HCT116 (cell line): ENCODE measurements around the gene ALOX5AP. TPM values are rescaled to one million over a fixed set of nuclear protein-coding genes. Genes with fewer than 3 reads are reported as not detected.

Experiments used
- ATAC-seq: fragments of 200-7000 bp; cut with Tn5 transposase; 2 replicates; pipeline ENCODE4 v1.9.1; 2020; ENCODE audit warnings: mild to moderate bottlenecking, moderate library complexity
- BruUV-seq: library from RNA; stranded (reverse); fragments of 400-500 nt; replicated peaks from 2 replicates; lab custom pipeline; 2021; lab: Mats Ljungman, UMichigan
- CTCF ChIA-PET: fragments of 300-600 bp; sonication (Branson Sonifier 250); formaldehyde crosslinking; loops from one replicate; lab custom pipeline; 2021; ENCODE audit warnings: antibody characterized with exemption; lab: Charles Lee
- POLR2A ChIA-PET: fragments of 300-600, 350-600 bp; sonication (Branson Sonifier 250); formaldehyde crosslinking; loops from one replicate; lab custom pipeline; 2021; ENCODE audit warnings: antibody characterized with exemption; lab: Charles Lee
- RAD21 ChIA-PET, 2 experiments: fragments of 300-600 bp; sonication (Branson Sonifier 250); formaldehyde crosslinking; loops; one replicate each; lab custom pipeline; 2023; ENCODE audit warnings: low total read pairs in 2 of 2; ENCODE audit not compliant: uncharacterized antibody in 2 of 2, unreplicated experiment in 2 of 2, low non-redundant PET in 1 of 2; lab: Charles Lee
- DNase-seq: peaks from one replicate; pipeline ENCODE4 v3.0.0-alpha.2; 2010; ENCODE audit warnings: low read depth, low spot score
- H2AFZ ChIP-seq: fragments of 200-600 bp; shearing (Covaris generic), sonication (generic); 2 replicates; pipeline ENCODE4 v1.6.1; 2017; ENCODE audit warnings: low read depth, mixed run types, mixed read lengths, antibody characterized with exemption, low read length; ENCODE audit not compliant: poor library complexity, severe bottlenecking
- H3K27ac ChIP-seq: 2 replicates; pipeline ENCODE4 v1.5.1; 2012; ENCODE audit warnings: low read depth, low read length
- H3K27me3 ChIP-seq: fragments of 200-600 bp; sonication (generic); 2 replicates; pipeline ENCODE4 v1.6.1; 2016; ENCODE audit warnings: mixed run types, low read length, mixed read lengths; ENCODE audit not compliant: insufficient read depth
- H3K36me3 ChIP-seq, 2 experiments: fragments of 200-500 bp in 1 of 2; fragments of 200-600 bp in 1 of 2; sonication (Bioruptor generic) in 1 of 2; sonication (generic) in 1 of 2; 2 replicates each; pipeline versions ENCODE4 v1.5.1 to v1.6.1; 2014 to 2016; ENCODE audit warnings: low read length in 2 of 2, inconsistent platforms in 1 of 2, mixed read lengths in 1 of 2, mixed run types in 1 of 2; ENCODE audit not compliant: insufficient read depth in 2 of 2, control insufficient read depth in 1 of 2
- H3K4me1 ChIP-seq, 2 experiments: fragments of 200-600 bp in 1 of 2; sonication (generic) in 1 of 2; 2 replicates each; pipeline versions ENCODE4 v1.5.1 to v1.6.1; 2012 to 2017; ENCODE audit warnings: low read length in 2 of 2, inconsistent platforms in 1 of 2, mild to moderate bottlenecking in 1 of 2, mixed read lengths in 1 of 2, mixed run types in 1 of 2, moderate library complexity in 1 of 2; ENCODE audit not compliant: insufficient read depth in 2 of 2, control insufficient read depth in 1 of 2
- H3K4me2 ChIP-seq: fragments of 200-600 bp; sonication (generic); 2 replicates; pipeline ENCODE4 v1.6.1; 2017; ENCODE audit warnings: mixed run types, low read length, mixed read lengths
- H3K4me3 ChIP-seq, 2 experiments: fragments of 200-600 bp in 1 of 2; sonication (generic) in 1 of 2; replicated peaks in 1 of 2; 2 replicates each; pipeline ENCODE4 v1.5.1; 2011 to 2016; ENCODE audit warnings: low read length in 2 of 2, control low read depth in 1 of 2, low read depth in 1 of 2, mild to moderate bottlenecking in 1 of 2, mixed read lengths in 1 of 2, mixed run types in 1 of 2
- H3K79me2 ChIP-seq: fragments of 200-600 bp; sonication (generic); 2 replicates; pipeline ENCODE4 v1.6.1; 2017; ENCODE audit warnings: mild to moderate bottlenecking, mixed run types, low read length, moderate library complexity, mixed read lengths; ENCODE audit not compliant: insufficient read depth
- H3K9ac ChIP-seq: fragments of 200-600 bp; sonication (generic); 2 replicates; pipeline ENCODE4 v1.6.1; 2016; ENCODE audit warnings: low read length, mixed read lengths
- H3K9me2 ChIP-seq: fragments of 200-600 bp; sonication (generic), shearing (Covaris generic); 2 replicates; pipeline ENCODE4 v1.6.1; 2017; ENCODE audit warnings: mixed run types, mild to moderate bottlenecking, moderate library complexity; ENCODE audit not compliant: insufficient read depth
- H3K9me3 ChIP-seq, 2 experiments: fragments of 200-500 bp in 1 of 2; fragments of 200-600 bp in 1 of 2; sonication (Bioruptor generic) in 1 of 2; sonication (generic) in 1 of 2; 2 replicates each; pipeline ENCODE4 v1.6.1; 2014 to 2017; ENCODE audit warnings: low read length in 2 of 2, mixed read lengths in 2 of 2, inconsistent platforms in 1 of 2, low read depth in 1 of 2, mild to moderate bottlenecking in 1 of 2, mixed run types in 1 of 2, moderate library complexity in 1 of 2; ENCODE audit not compliant: control insufficient read depth in 1 of 2, insufficient read depth in 1 of 2
- H4K20me1 ChIP-seq: fragments of 200-600 bp; sonication (generic), shearing (Covaris generic); 2 replicates; pipeline ENCODE4 v1.6.1; 2017; ENCODE audit warnings: mixed run types, mild to moderate bottlenecking, moderate library complexity; ENCODE audit not compliant: insufficient read depth
- ATF3 ChIP-seq: IDR thresholded peaks from 2 replicates; pipeline ENCODE4 v1.6.1; 2012
- CBX3 ChIP-seq: IDR thresholded peaks from 2 replicates; pipeline ENCODE4 v1.6.1; 2012; ENCODE audit warnings: low read depth
- CEBPB ChIP-seq: IDR thresholded peaks from 2 replicates; pipeline ENCODE4 v1.6.1; 2012; ENCODE audit warnings: low read depth
- CTCF ChIP-seq, 3 experiments: fragments of 200-600 bp in 1 of 3; sonication (generic) in 1 of 3; IDR thresholded peaks in 2 of 3; conservative IDR thresholded peaks in 1 of 3; 2 replicates each; pipeline ENCODE4 v1.5.1; 2012 to 2017; ENCODE audit warnings: low read depth in 2 of 3, low read length in 2 of 3, antibody characterized with exemption in 1 of 3, borderline replicate concordance in 1 of 3, control low read depth in 1 of 3, mild to moderate bottlenecking in 1 of 3, mixed read lengths in 1 of 3, mixed run types in 1 of 3, moderate library complexity in 1 of 3; ENCODE audit not compliant: insufficient read depth in 1 of 3
- EZH2 ChIP-seq: fragments of 200-600 bp; sonication (generic); IDR thresholded peaks from 2 replicates; pipeline ENCODE4 v1.6.1; 2017; ENCODE audit warnings: antibody characterized with exemption, mixed run types
- EZH2phosphoT487 ChIP-seq: fragments of 200-600 bp; IDR thresholded peaks from 2 replicates; pipeline ENCODE4 v1.6.1; 2018; ENCODE audit warnings: antibody characterized with exemption, borderline replicate concordance
- FOSL1 ChIP-seq: IDR thresholded peaks from 2 replicates; pipeline ENCODE4 v1.6.1; 2012; ENCODE audit warnings: low read depth
- JUND ChIP-seq: IDR thresholded peaks from 2 replicates; pipeline ENCODE4 v1.6.1; 2012
- MAX ChIP-seq: IDR thresholded peaks from 2 replicates; pipeline ENCODE4 v1.6.1; 2012
- POLR2A ChIP-seq: IDR thresholded peaks from 2 replicates; pipeline ENCODE4 v1.7.0; 2011; ENCODE audit warnings: borderline replicate concordance; ENCODE audit not compliant: insufficient read depth, insufficient read length; ENCODE audit errors: extremely low read depth
- REST ChIP-seq: IDR thresholded peaks from 2 replicates; pipeline ENCODE4 v1.6.1; 2012; ENCODE audit warnings: low read depth
- SIN3A ChIP-seq: IDR thresholded peaks from 2 replicates; pipeline ENCODE4 v1.6.1; 2012; ENCODE audit warnings: low read depth
- SP1 ChIP-seq: IDR thresholded peaks from 2 replicates; pipeline ENCODE4 v1.6.1; 2012; ENCODE audit warnings: low read depth
- SRF ChIP-seq: IDR thresholded peaks from 2 replicates; pipeline ENCODE4 v1.6.1; 2012; ENCODE audit warnings: low read depth
- TCF7L2 ChIP-seq: IDR thresholded peaks from 2 replicates; pipeline ENCODE4 v1.7.0; 2011; ENCODE audit warnings: borderline replicate concordance, inconsistent platforms; ENCODE audit not compliant: insufficient read depth, insufficient read length; ENCODE audit errors: extremely low read depth
- YY1 ChIP-seq: IDR thresholded peaks from 2 replicates; pipeline ENCODE4 v1.6.1; 2011; ENCODE audit warnings: low read length, low read depth, moderate library complexity, mild to moderate bottlenecking; ENCODE audit not compliant: insufficient replicate concordance; ENCODE audit errors: extremely low read depth
- ZBTB33 ChIP-seq: IDR thresholded peaks from 2 replicates; pipeline ENCODE4 v1.6.1; 2011; ENCODE audit warnings: mild to moderate bottlenecking, low read length, moderate library complexity; ENCODE audit not compliant: insufficient replicate concordance; ENCODE audit errors: extremely low read depth
- ZFX ChIP-seq: fragments of 450-650 bp; IDR thresholded peaks from 2 replicates; pipeline ENCODE4 v1.6.1; 2017
- ZNF274 ChIP-seq: fragments of 200-500 bp; sonication (Bioruptor generic); IDR thresholded peaks from 2 replicates; pipeline ENCODE4 v1.6.1; 2014; ENCODE audit warnings: mild to moderate bottlenecking, low read depth, low read length, inconsistent platforms
- intact Hi-C: fragments of 100-400 bp; cut with micrococcal nuclease; formaldehyde crosslinking; loops from 2 replicates; pipeline ENCODE4 v1.10.0; 2022
- total RNA-seq: library from RNA; stranded (reverse); gene quantifications from one replicate; pipeline ENCODE4 v1.2.1, GENCODE V29; 2021; ENCODE audit not compliant: unreplicated experiment

Gene ALOX5AP
- total RNA-seq, 1 experiment from 2014 or later: not detected

GRCh38 chr13:30743319-30744055, 8.1 kb downstream of the ALOX5AP start:
- Histone ChIP-seq H4K20me1 (no peaks in the 10 kb centered on the region; the same call in 1 of the 2 replicates), H3K36me3 (no peaks in the 10 kb centered on the region), H3K9me3 (no peaks in the 10 kb centered on the region), H2AFZ (no peak overlapping the region), H3K4me1 (peaks cover 34 to 42% of the 10 kb centered on the region in 2 experiments), H3K9me2 (no peaks in the 10 kb centered on the region), H3K9ac (no peak overlapping the region), H3K4me3 (peak overlapping the region; percentile 8 to 12; a peak in 2 of 4 replicates), H3K4me2 (peak overlapping the region; percentile 66), H3K79me2 (no peaks in the 10 kb centered on the region), H3K27ac (no peak overlapping the region; the same call in 1 of the 2 replicates), H3K27me3 (peaks cover 37% of the 10 kb centered on the region)
- intact Hi-C loops: loop anchor here (5.0 kb wide), 1 partner anchor 126 kb away; the partner anchor contains the start of gene USPL1
- ATAC-seq: peak; percentile 76
- peak; percentile 76 for DNase-seq
- RAD21 ChIA-PET: no interaction called here
- POLR2A ChIA-PET: no interaction called here
- CTCF ChIA-PET: no interaction called here
- BruUV-seq: no TSS peak
- TF ChIP-seq ZNF274 (no peak), MAX (peak; percentile 47; the same call in 1 of the 2 replicates), EZH2phosphoT487 (no peak), CEBPB (peak; percentile 79; the same call in 1 of the 2 replicates), FOSL1 (peak; percentile 83), YY1 (peak; percentile 13), CBX3 (0 out of 2 replicates have a peak, but pooled peaks have one; percentile 38), POLR2A (no peak), EZH2 (no peak), REST (no peak), ATF3 (no peak), CTCF (IDR thresholded peaks at IDR 0.05 in 2 of 3, conservative IDR thresholded peaks at IDR 0.05 in 1 of 3; ENCODE audit: borderline replicate concordance in 1 of 3, insufficient read depth in 1 of 3, low read depth in 2 of 3, low read length in 2 of 3) (no peak), SIN3A (peak; percentile 68; the same call in 1 of the 2 replicates), ZFX (no peak), JUND (peak; percentile 86), SRF (peak; percentile 80), TCF7L2 (peak; percentile 50), SP1 (peak; percentile 80), ZBTB33 (no peak)
